Ishikawa (cell line): ENCODE results near the gene ATF1.

Source experiments
- CEBPB ChIP-seq: IDR thresholded peaks from 2 replicates; pipeline ENCODE4 v1.6.1; 2012
- EGR1 ChIP-seq: IDR thresholded peaks from 2 replicates; pipeline ENCODE4 v1.6.1; 2012
- EP300 ChIP-seq: IDR thresholded peaks from 2 replicates; pipeline ENCODE4 v1.6.1; 2012; ENCODE audit warnings: borderline replicate concordance
- FOXM1 ChIP-seq: IDR thresholded peaks from 2 replicates; pipeline ENCODE4 v1.6.1; 2012; ENCODE audit warnings: low read depth, borderline replicate concordance
- MAX ChIP-seq: IDR thresholded peaks from 2 replicates; pipeline ENCODE4 v1.6.1; 2012
- NFIC ChIP-seq: IDR thresholded peaks from 2 replicates; pipeline ENCODE4 v1.6.1; 2012
- RAD21 ChIP-seq: IDR thresholded peaks from 2 replicates; pipeline ENCODE4 v1.6.1; 2012; ENCODE audit warnings: low read depth
- REST ChIP-seq: IDR thresholded peaks from 2 replicates; pipeline ENCODE4 v1.6.1; 2012; ENCODE audit warnings: low read depth, mild to moderate bottlenecking
- TAF1 ChIP-seq: IDR thresholded peaks from 2 replicates; pipeline ENCODE4 v1.6.1; 2012; ENCODE audit warnings: low read depth, mild to moderate bottlenecking
- TEAD4 ChIP-seq: IDR thresholded peaks from 2 replicates; pipeline ENCODE4 v1.6.1; 2012
- USF1 ChIP-seq: IDR thresholded peaks from 2 replicates; pipeline ENCODE4 v1.6.1; 2012

- TF ChIP-seq RAD21 (no peak), EGR1 (no peak), FOXM1 (no peak), EP300 (no peak), CEBPB (no peak), REST (no peak), TAF1 (no peak), USF1 (no peak), MAX (no peak), TEAD4 (no peak), NFIC (no peak)
Observed at GRCh38 chr12:50776749-50777728, 13.1 kb downstream of the ATF1 start.
